ENCODE measurements around the gene PROSER3.

DNA sequence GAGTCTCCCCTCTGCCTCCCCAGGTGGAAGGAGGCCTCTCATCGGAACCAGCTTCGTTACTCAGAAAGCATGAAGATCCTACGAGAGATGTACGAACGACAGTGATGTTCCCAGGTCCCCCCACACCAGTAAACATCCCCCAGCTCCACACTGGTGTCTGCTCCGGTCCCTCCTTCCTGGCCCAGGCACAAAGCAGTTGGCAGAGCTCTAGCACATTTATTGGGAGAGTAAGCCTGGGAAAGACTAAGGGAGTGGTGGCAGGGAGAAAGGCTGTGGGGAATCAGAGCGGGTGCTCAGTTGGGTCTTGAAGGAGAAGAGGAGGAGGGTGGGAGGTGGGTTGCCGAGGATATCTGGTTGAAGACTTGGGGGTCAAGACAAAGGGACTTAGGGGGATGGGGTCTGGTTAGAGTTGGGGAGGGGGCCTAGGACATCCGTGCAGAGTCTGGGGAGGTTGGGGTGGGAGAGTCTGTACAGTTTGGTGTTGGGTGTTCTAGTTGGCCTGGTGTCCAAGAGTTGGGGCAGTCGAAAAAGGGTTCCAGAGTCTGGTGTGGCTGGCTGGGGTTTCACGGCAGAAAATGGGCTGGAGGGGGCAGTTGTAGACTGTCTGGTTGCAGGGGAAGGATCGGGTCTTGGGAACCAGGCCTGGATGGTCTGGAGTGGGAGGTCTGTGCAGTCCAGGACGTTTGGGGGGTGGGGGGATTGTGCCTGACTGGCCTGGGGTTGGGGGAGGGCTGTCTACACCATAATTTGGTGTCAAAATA, 3.4 kb upstream of the PROSER3 start:
- TF ChIP-seq, protein P1, sequence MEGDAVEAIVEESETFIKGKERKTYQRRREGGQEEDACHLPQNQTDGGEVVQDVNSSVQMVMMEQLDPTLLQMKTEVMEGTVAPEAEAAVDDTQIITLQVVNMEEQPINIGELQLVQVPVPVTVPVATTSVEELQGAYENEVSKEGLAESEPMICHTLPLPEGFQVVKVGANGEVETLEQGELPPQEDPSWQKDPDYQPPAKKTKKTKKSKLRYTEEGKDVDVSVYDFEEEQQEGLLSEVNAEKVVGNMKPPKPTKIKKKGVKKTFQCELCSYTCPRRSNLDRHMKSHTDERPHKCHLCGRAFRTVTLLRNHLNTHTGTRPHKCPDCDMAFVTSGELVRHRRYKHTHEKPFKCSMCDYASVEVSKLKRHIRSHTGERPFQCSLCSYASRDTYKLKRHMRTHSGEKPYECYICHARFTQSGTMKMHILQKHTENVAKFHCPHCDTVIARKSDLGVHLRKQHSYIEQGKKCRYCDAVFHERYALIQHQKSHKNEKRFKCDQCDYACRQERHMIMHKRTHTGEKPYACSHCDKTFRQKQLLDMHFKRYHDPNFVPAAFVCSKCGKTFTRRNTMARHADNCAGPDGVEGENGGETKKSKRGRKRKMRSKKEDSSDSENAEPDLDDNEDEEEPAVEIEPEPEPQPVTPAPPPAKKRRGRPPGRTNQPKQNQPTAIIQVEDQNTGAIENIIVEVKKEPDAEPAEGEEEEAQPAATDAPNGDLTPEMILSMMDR (conservative IDR thresholded peaks at IDR 0.05; ENCODE audit: low read depth, low read length): no peak
- no peak for TF ChIP-seq SMC3 (IDR thresholded peaks at IDR 0.05; ENCODE audit: low read depth, low read length)
- no peak for TF ChIP-seq BHLHE40 (IDR thresholded peaks at IDR 0.05; ENCODE audit: low read depth, low read length)
- no peak for TF ChIP-seq MAZ (IDR thresholded peaks at IDR 0.05; ENCODE audit: borderline replicate concordance, low read depth, low read length)
- no peak for TF ChIP-seq MXI1 (IDR thresholded peaks at IDR 0.05; ENCODE audit: borderline replicate concordance, low read depth, low read length)
- no peak; the same call in 1 of the 2 replicates for TF ChIP-seq POLR2A (IDR thresholded peaks at IDR 0.05; ENCODE audit: low read depth, low read length)
- no peak for TF ChIP-seq RCOR1 (IDR thresholded peaks at IDR 0.05; ENCODE audit: insufficient replicate concordance, low read length)

All from IMR-90 (cell line).